ENCODE results near the gene KDM5C. TPM values are rescaled to one million over a fixed set of nuclear protein-coding genes. Genes with fewer than 3 reads are reported as not detected.

KDM5C gene
- total RNA-seq, 1 experiment from 2014 or later, result 76.3 TPM

Other genes starting within 250 kb of the KDM5C start
- not detected in 2 replicates for gene GPR173, start 176.4 kb downstream of the KDM5C start, total RNA-seq (2014; rRNA removed; shearing (Covaris generic))
- 21.7 and 32.0 TPM in 2 replicates for gene TSPYL2, start 142.8 kb downstream of the KDM5C start, total RNA-seq (2014; rRNA removed; shearing (Covaris generic))
- 1.5 and 4.7 TPM in 2 replicates for gene KANTR, start 131.1 kb downstream of the KDM5C start, total RNA-seq (2014; rRNA removed; shearing (Covaris generic))
- gene IQSEC2, start 56.4 kb upstream of the KDM5C start, total RNA-seq (2014; rRNA removed; shearing (Covaris generic)), result 16.0 and 18.4 TPM in 2 replicates
- gene SMC1A, start 197.4 kb upstream of the KDM5C start, total RNA-seq (2014; rRNA removed; shearing (Covaris generic)), result 5.7 and 24.8 TPM in 2 replicates
- 1.4 and 3.5 TPM in 2 replicates for gene RIBC1, start 197.7 kb upstream of the KDM5C start, total RNA-seq (2014; rRNA removed; shearing (Covaris generic))
- 190 and 203 TPM in 2 replicates for gene HSD17B10, start 209.2 kb upstream of the KDM5C start, total RNA-seq (2014; rRNA removed; shearing (Covaris generic))

Measured in G401 (cell line).